Measurements from ENCODE around the gene STK32C.

STK32C gene

GRCh38 chr10:132199268-132199853, 108.4 kb downstream of the STK32C start:
- no peak for DNase-seq (ENCODE audit: low read depth, low spot score)

- DNase-seq (ENCODE audit: low read depth, low spot score): no peak
Measured at GRCh38 chr10:132198381-132199181, 109.2 kb downstream of the STK32C start.

GRCh38 chr10:132198068-132198370, 109.7 kb downstream of the STK32C start:
- no peak for DNase-seq (ENCODE audit: low read depth, low spot score)

GRCh38 chr10:132197271-132198067, 110.3 kb downstream of the STK32C start:
- DNase-seq (ENCODE audit: low read depth, low spot score): no peak

- no peak for DNase-seq (ENCODE audit: low read depth, low spot score)
Measured at GRCh38 chr10:132196178-132197113, 111.3 kb downstream of the STK32C start.

- DNase-seq (ENCODE audit: low read depth, low spot score): no peak
Measured at GRCh38 chr10:132195366-132196075, 112.2 kb downstream of the STK32C start.

- DNase-seq (ENCODE audit: low read depth, low spot score): no peak
Measured at GRCh38 chr10:132194726-132195125, 113.0 kb downstream of the STK32C start.

GRCh38 chr10:132193907-132194552, 113.7 kb downstream of the STK32C start:
- no peak for DNase-seq (ENCODE audit: low read depth, low spot score)

- DNase-seq (ENCODE audit: low read depth, low spot score): no peak
Measured at GRCh38 chr10:132192991-132193665, 114.6 kb downstream of the STK32C start.

- no peak for DNase-seq (ENCODE audit: low read depth, low spot score)
Measured at GRCh38 chr10:132192076-132192975, 115.4 kb downstream of the STK32C start.

GRCh38 chr10:132189810-132190422, 117.8 kb downstream of the STK32C start:
- no peak for DNase-seq (ENCODE audit: low read depth, low spot score)

GRCh38 chr10:132189016-132189415, 118.7 kb downstream of the STK32C start:
- no peak for DNase-seq (ENCODE audit: low read depth, low spot score)

- DNase-seq (ENCODE audit: low read depth, low spot score): no peak
Measured at GRCh38 chr10:132188331-132188730, 119.4 kb downstream of the STK32C start.

GRCh38 chr10:132187430-132188138, 120.2 kb downstream of the STK32C start:
- DNase-seq (ENCODE audit: low read depth, low spot score): no peak

- DNase-seq (ENCODE audit: low read depth, low spot score): no peak
Measured at GRCh38 chr10:132186488-132187429, 121.0 kb downstream of the STK32C start, which contains the start of gene DPYSL4. Gene DPYSL4 (plus strand): TSS chr10:132186948. CDS start chr10:132187064, 116 bp downstream.

Data from activated naive CD8-positive, alpha-beta T cell treated with anti-CD3 and anti-CD28 coated beads, Interleukin-2, amount 50 U/mL, for 16 hours (primary cell).